T-helper 1 cell treated with Interleukin-12 subunit alpha and Interleukin-12 subunit beta and Interleukin-4 antibody, amounts not matched to agents 30 ng/mL and 1 ng/mL, for 36 hours (primary cell): ENCODE data around the gene PTPN6. TPM values are rescaled to one million over a fixed set of nuclear protein-coding genes. Genes with fewer than 3 reads are reported as not detected.

Experiments
- intact Hi-C: fragments of 100-400 bp; cut with micrococcal nuclease; formaldehyde crosslinking; loops from one replicate; pipeline ENCODE4 v1.15.1; 2024
- total RNA-seq: library from RNA; stranded (reverse); gene quantifications from 2 replicates; pipeline ENCODE4 v1.2.3, GENCODE V29; 2022

The PTPN6 gene
- total RNA-seq, 1 donor from 2014 or later = 189 TPM

- intact Hi-C loops = loop anchor here (2.0 kb wide), 1 partner anchor 63 kb away; no protein-coding TSS in a partner anchor
Measured at GRCh38 chr12:6953442-6954315, 2.5 kb downstream of the PTPN6 start.

- intact Hi-C loops = no loop called here
Measured at GRCh38 chr12:6954316-6955107, 3.4 kb downstream of the PTPN6 start.

GRCh38 chr12:6955108-6956020 is 4.2 kb downstream of the PTPN6 start:
- intact Hi-C loops = no loop called here

GRCh38 chr12:6956021-6956727 is 5.0 kb downstream of the PTPN6 start:
- intact Hi-C loops = no loop called here

- intact Hi-C loops = no loop called here
Measured at GRCh38 chr12:6957151-6957701, 6.1 kb downstream of the PTPN6 start.

GRCh38 chr12:6957741-6958608 is 6.8 kb downstream of the PTPN6 start:
- intact Hi-C loops = no loop called here

- intact Hi-C loops = no loop called here
Measured at GRCh38 chr12:6958609-6959057, 7.5 kb downstream of the PTPN6 start.

- intact Hi-C loops = no loop called here
Measured at GRCh38 chr12:6959058-6959804, 8.1 kb downstream of the PTPN6 start.

GRCh38 chr12:6959805-6960592 is 8.8 kb downstream of the PTPN6 start:
- intact Hi-C loops = no loop called here

- intact Hi-C loops = loop anchor here (1.0 kb wide), 4 partner anchors 8 to 36 kb away; partner anchors contain the start of genes C12orf57, EMG1 and PHB2
Measured at GRCh38 chr12:6960593-6961277, 9.6 kb downstream of the PTPN6 start.

- intact Hi-C loops = loop anchor here (1.0 kb wide), 4 partner anchors 9 to 37 kb away; partner anchors contain the start of genes C12orf57, EMG1 and PHB2
Measured at GRCh38 chr12:6961278-6961694, 10.1 kb downstream of the PTPN6 start.

GRCh38 chr12:6961695-6962284 is 10.6 kb downstream of the PTPN6 start:
- intact Hi-C loops = loop anchor here (1.0 kb wide), 4 partner anchors 9 to 37 kb away; partner anchors contain the start of genes C12orf57, EMG1 and PHB2

- intact Hi-C loops = no loop called here
Measured at GRCh38 chr12:6962285-6963015, 11.3 kb downstream of the PTPN6 start.

- intact Hi-C loops = no loop called here
Measured at GRCh38 chr12:6963016-6963731, 12.0 kb downstream of the PTPN6 start.

- intact Hi-C loops = no loop called here
Measured at GRCh38 chr12:6963791-6964413, 12.7 kb downstream of the PTPN6 start.
